NK-92 (cell line): ENCODE measurements around the gene TMEM209.

Source experiments
- DNase-seq: peaks from one replicate; lab custom pipeline; 2025; ENCODE audit not compliant: unreplicated experiment; lab: John Stamatoyannopoulos, UW

TMEM209 gene

DNA sequence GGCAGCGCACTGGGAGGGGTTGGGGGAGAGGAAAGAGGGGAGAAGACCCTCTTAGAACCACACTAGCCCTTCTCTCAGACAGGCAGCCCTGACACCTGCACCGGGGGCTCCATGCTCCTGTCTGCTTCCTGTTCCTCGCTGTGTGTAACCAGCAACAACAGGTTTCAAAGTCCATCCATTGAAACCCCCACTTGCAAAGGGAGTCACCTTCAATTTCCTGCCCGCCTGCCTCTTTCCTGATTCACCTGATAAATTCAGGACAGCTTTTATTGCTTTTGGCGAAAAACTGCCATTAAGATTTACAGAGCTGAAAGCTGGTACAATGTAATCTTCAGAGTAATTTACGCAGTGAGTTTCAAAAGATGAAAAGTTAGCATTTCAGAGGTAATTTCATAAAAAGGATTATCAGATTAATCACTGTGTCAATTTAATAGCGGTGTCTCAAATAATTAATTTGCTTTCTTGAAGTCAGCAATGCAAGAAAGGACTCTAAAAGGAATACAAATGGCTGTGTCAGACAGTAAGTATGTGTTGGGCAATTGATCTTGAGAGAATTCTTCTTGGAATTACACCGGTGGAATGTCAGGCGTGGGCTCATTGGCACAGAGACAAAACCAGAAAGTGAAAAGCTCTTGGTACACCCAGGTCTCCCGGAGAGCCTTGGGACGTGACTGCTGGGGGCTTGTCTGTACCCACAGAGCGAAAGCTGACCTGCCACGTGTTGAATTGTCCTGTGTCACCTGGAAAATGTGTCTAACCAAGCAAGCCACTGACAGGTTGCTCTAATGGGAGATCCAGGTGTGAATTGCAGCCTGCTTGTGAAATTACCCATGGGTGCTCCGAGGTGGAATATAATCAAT is 60.7 kb downstream of the TMEM209 start:
- DNase-seq, result no peak

DNA sequence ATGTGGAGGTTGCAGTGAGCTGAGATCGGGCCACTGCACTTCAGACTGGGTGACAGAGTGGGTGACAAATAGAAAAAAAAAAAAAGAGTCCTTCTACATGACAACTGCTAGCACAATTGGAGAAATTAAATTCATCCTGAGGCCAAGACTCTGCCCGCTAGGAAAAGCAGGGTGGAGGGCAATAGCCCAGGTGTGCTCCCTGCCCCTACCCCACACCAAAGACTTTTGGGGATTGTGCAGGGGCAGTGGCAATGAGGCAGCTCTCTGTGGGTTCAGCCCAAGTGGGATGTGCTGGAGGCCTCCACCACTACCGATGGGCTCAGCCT is 61.3 kb downstream of the TMEM209 start:
- DNase-seq, result no peak

DNA sequence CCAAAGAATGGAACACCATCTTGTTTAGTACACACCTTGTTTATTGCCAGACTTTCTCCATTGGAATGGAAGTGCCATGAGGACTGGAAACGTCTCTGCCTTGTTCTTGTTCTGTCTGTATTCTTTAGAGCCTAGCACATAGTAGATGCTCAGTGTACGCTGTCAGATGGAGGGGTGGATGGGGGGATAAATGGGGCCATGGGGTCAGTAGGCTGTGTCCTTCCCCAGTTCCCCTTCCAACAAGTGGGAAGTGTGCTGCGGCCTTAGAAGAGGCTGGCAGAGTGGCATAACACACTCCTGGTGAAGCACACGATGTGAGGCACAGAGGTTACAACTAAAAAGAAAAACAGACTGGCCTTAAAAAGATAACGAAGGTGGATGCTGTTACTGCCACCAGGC is 61.9 kb downstream of the TMEM209 start:
- no peak for DNase-seq

DNA sequence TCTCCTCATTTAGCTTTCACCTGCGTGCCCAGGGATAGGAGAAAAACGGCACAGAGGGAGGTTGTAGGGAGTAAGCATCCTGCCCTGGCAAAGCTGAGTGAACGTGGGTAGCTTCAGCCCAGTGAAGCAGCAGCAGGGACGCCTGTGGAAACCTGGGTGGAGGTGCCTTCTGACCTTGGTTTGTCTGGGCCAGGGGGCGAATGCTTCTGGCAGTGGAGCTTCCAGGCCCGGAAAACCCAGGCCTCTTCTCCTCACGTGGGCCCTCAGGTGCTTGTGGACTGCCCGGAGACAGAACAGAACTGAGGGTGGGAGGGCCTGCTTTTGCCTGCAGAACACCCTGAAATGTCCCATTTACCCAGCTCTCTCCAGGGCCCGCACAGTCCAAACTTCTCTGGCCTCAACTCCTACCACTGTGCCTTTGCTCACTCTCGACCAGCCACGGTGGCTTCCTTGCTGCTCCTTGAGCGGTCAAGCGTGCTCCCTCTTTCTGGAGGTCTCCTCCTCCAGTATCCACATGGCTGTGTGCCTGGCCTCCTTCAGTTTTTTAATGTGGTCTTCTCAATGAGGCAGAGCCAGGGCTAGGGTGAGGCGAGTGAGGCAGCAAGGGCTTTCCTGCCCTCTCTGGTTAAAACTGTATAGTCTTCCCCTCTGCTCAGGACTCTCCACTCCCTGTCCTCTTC is 62.4 kb downstream of the TMEM209 start:
- no peak for DNase-seq

DNA sequence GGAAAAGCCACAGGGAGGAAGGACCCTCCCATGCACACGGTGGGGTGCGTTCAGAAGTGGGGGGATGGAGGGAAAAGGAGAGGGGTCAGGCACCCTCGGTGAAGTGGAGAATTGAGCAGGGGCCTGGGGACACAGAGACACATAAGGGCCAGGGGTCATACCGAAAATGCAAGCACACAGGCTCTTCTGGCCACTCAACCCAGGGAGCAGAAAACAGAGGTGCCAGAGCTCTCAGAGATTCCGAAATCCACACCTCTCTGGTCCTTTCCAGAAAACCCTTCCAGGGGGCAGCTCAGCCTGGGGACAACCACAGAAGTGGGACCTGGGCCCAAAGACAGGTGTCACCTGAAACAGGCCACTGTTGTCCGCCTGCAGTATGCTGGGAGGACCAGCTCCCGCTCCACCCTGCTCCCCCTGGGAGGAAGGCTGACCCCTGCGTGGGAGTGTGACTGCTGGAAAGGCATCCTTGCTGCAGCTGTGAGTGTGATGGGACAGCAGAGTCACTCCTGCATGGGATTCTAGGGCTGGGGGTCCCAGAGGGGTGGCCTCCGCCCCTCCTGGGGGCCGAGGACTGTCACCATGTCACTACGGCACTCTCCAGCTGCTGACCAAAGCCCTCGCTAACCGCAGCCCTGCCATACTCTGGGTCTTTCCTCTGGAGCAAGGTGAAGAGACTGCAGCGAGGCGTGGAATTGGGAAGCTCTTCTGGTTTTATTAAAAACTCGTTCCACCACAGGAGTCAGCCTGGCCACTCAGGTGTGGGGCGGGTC is 63.1 kb downstream of the TMEM209 start:
- DNase-seq, result no peak

DNA sequence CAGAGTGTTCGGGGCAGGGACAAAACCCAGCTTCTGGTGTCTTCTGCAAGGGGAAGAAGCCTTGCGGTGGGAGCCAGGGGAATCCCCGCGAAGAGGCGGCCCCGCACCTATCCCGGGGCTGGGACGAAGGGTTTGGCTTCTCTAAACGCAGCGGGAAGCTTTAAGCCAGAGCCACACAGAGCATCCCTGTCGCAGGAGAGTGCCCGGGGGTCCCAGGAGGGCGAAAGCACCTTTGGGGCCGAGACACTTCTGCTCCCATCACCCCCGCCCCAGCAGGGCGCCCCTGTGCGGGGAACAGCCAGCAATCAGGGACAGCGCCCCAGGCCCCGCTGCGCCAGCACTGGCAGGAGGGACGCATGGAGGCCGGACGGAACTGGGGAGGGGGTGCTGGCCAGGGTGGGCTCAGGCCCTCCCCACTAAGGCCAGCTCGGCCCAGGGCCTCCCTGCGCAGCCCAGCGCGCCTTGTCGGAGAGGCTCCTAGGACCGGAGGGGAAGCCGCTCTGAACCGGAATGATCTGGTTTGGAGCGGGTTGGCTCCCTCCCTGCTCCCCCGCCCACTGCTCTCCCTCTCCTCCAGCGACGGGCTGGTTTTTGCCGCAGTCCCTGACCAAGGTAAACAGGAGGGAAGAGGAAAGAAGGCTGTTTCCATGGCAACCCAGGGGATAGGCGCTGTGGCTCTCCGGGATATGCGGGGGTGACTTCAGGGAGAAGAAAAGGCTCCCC is 63.9 kb downstream of the TMEM209 start:
- DNase-seq, result no peak

DNA sequence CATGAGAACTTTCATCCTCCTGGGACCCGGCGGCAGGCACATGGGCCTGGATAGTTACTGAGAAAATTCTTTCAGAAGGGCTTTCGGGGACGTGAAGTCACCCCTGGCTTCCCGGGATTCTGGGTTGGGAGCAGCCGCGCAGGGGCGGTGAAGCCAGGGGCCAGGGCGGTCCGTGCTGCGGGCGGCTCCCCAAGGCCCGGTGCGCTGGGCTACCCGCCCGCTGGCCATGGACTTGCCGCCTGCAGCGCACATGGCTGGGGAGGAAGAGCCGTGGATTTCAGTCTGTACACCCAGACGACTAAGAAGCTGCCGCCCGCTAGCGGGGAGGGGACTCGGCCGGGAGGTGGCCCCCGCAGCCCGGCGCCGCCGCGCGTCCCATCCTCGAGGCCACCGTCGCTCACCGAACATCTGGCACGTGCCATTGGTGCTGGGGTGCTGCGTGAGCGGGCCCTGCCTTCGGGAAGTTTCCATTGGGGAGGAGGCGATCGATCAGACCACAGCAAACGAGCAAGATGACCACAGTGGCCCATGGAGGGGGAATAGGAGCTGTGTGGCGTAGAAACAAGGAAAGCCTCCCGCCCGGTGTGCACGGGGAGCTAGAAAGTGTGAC is 64.5 kb downstream of the TMEM209 start:
- no peak for DNase-seq

DNA sequence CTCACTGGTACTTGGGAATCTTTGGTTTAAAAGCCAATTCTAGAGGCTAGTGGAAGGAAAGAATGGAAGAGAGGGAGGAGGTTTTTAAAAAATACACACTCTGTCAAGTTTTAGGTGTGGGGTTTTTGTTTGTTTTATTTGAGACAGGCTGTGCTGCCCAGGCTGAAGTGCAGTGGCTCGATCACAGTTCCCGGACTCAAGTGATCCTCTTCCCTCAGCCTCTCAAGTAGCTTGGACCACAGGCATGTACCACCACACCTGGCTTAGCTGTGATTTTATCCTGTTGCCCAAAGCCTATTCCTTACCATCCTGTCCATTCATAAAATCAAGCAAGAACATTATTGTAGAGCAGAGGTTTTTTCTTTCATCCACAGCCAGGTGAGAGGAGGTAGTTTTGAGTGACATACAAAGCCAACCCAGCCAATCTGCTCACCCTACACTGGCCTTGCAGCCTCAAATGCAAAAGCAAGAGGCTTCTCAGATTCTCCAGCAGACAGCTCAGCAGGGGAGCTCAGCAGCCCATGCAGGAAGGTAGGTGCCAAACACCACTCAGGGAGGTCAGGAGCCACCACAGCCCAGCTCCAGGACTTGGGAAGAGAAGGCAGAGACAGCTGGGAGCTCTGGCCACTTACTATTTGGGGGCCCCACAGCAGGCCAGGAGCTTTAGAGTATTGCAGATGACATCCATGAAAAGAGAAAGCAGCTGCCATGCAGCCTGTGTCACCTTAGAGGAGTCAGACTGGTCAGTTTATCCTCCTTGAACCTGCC is 65.8 kb downstream of the TMEM209 start:
- no peak for DNase-seq

DNA sequence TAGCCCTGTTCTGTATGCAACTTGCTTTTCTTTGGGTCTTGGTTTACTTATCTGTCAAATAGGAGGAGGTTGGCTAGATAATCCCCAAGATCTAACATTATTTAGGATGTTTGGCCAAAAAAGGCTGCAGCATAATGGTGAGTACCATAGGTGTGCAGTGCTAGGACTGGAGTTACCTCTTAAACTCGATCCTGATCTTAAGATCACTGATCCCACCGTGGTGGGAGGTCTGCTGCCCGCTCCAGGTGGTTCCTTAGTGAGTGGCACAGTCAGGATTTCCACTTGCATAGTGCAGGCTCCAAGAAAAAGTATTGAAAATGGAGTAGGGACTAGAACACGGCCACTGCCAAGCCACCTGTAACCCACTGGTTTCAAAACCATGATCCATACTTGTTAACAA is 68.0 kb downstream of the TMEM209 start:
- no peak for DNase-seq

DNA sequence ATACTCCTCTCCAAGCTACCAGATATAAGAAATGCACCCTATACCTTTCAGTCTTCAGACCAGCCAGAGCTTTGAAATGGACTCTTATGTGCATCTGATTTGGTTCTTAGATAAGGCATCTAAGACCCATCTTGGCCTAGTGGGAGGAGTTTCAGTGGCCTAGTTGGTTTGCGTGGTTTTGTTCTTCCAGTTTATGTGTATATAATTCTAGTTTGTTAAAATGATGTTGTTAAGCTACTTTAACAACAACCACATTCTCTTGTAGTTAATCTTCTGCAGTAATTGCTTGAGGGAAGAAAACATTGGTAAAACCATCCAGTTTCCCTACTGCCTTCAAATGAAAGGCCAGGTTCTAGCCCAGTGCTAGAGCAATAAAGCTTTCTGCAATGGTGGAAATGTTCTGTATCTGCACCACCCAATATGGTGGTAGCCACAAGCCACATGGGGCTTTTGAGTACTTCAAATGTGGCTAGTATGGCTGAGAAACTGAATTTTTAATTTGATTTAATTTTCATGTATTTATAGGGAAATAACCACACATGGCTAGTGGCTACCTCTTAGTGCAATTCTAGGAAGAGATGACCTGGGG is 68.5 kb downstream of the TMEM209 start:
- DNase-seq, result no peak

DNA sequence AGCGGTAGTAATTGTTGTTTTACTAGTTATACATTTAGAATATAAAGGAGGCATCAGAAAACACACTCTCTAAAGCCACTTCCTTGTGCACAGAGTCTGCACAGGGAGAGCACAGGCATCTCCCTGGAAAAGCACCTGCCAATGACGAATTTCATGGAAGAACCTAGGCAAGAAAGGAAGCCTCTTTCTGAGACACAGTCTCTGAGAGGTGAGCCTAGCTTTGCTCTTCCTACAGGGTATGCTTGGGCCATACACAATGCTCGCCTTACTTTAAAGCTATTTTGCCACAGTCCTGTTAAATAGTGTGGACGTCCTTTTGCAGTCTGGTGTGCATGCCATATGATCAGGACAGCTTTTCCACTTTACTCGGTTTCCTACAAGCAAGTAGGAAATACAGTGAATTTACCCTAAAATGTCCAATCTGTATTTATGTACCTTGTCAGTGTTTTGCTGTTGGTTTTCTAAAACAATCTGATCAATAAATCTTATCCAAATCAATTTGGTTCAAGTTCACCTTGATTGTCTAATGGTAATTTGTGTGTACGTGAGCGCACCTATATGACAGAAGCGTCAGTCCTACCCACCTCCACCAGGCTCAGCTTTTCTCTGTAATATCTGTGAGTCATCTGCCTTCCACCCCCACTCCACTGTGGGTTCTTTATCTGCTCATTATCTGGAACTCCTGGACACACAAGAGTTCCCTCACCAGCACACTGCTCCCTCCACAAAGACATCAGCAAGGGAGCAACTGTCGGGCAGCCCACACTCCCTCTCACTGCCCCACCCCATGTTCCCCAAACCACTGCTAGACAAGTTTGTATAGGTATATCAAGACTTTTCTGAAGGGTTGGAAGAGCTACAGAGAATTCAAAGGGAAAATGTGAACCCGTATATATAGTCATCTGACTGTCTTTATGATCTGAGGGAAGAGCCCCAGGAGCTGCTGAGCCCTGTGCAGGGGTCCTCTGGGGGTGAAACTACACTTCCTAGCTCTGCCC is 69.7 kb downstream of the TMEM209 start:
- no peak for DNase-seq

DNA sequence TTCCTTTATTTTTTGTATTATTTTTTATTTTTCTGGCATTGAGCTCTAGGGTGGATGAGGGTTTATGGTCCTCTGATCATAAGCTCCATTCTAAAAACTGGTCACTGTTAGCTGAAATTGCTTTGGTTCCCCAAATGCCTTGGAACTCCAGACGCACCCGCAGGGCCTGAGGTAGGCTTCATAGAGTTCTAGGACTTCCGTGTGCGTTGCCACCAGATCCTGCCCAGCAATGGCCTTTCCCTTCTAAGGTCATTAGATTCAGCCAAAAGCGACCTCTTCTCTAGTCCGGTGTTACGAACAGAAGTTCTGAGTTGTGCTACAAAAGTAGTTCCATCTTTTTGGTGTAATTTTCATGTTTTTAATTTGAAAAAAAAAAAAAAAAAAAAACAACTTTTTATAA is 70.5 kb downstream of the TMEM209 start:
- no peak for DNase-seq

DNA sequence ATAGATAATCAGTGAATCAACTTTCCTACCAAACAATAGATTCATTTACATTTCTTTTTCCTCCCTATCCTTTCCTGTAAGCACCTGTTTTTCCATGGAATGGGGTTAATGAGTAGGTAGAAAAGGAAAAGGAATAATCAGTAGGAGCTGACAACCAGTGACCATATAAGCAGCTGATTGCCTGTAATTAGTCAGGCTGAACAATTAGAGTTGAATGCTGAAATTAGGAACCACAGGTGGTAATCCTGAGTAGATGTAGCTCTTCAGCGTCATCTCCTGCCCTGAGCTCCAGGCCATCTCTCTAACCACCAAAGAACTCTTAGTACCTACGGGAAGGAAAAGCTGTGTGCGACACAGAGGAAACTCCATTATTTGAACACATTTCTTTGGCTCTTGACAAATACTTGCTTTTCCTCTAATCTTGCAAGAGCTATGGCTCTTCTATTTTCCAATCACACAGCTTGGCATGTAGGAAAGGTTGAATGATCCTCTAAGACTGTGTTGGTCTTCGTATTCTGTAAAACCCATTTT is 71.0 kb downstream of the TMEM209 start:
- DNase-seq, result no peak

DNA sequence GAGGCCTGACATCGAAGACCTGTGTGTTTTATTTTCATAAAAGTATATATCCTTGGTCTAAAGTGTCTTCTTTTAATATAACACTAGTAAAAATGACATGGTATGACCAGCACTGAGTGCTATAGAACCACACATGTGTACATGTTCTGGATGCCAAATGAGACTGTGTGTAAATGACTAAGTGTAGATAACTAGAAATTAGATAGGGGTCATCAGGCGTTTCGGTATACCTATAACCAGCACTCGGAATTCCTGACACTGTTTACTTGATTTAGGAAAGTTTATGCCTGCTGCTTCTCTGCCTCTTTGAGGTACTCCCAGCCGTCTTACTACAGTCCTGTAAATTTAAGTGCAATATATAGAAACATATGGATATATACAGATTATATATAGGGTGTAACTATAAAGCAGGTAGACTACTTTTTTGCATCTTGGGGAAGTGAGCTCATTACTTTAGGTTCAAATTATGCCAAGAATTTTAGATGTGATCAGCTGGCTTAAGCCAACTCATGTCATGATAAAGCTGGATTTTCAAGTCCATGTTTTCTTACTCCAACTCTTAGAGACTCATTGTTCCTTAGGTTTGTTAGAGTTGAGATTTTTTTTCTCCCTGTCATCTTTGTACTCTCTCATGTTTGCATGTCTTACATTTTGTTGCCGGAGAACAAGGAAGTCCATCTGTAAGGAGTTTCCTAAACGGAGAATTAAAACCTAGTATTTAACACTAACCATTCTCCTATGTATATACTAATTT is 72.0 kb downstream of the TMEM209 start:
- DNase-seq, result no peak

DNA sequence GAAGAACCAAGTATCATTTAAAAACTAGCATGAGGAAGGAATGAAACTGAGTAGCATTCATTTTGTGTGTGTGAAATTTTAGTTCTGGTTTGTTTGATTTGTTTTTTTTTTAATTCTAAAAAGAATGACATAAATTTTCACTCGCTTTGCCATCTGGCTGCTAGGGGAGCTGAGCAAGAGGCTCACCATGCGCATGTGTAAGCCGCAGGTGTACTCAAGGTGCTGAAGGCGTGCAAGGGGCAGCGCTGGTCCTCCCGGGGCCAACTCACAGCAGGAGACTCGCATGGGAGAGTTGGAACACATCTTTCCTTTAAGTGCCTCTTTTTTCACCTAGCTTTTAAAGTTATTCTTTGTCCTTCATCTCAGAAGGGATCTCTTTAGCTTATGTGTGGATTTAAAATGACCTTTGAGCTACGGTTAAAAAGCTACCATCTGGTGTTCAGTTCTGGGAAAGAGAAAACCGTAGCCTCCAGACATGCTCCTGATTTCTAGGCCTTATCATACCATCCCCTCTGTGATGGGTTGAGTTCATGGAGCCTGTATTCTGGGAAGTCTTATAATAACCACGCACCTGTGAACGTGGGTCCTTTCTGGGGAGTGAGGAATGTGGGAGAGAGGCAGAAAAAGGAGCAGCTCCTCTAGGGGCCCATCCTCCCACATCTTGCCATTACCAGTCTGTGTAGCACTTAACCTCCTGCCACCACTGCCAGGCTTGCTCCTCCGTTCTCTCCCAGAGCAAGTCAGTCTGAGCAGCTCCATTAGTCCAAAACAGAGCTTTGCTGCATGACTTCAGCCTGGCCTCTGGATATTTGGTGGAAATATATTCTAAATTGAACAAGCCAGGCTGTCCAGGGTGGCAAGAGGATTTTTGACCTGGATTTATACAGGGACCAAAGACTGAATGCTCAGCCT is 73.0 kb downstream of the TMEM209 start:
- DNase-seq, result no peak

DNA sequence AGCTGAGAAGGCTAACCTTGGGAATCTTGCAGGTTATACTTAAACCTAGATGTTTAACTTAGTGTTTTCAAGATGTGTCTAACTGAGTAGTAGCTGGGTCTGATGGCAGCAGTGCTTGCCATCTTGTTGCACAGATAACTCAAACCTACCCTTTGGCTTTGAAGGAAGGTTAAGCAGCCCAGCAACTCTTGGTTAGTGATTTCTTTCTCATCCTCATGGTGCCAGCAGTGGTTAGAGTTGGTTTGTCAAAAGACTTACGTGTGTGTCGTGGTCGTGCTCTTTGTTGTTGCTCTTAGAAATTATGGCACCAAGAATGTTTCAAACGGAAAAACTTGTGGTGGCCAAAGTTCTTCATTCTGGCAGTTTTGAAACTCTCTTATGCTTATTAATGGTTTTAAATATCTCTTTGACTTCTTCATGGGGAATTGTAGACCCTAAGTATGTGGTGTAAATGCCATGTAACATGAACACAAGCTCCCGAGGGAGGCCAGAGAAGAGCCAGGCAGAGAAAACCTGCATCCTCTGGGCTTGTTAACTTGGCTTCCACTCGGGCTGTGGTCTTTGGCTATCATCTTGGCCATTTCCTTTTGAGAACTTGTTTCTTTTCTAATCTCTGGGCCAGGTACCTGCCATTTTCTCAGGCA is 73.9 kb downstream of the TMEM209 start:
- no peak for DNase-seq
